VCaP (cell line): ENCODE results near the gene LRRFIP1.
"Not testable (repeated sequence)": the region's sequence is repeated elsewhere in the genome, so short reads cannot be mapped to it uniquely, and the experiment has no call there.

Experiments
- H3K27ac ChIP-seq: fragments of 450-650 bp; 2 replicates; pipeline ENCODE4 v1.5.1; 2017
- TF ChIP-seq, protein P1 (sequence below): fragments of 450-650 bp; conservative IDR thresholded peaks from 2 replicates; pipeline ENCODE4 v1.5.1; 2017; ENCODE audit warnings: mild to moderate bottlenecking, moderate library complexity

Gene LRRFIP1

DNA sequence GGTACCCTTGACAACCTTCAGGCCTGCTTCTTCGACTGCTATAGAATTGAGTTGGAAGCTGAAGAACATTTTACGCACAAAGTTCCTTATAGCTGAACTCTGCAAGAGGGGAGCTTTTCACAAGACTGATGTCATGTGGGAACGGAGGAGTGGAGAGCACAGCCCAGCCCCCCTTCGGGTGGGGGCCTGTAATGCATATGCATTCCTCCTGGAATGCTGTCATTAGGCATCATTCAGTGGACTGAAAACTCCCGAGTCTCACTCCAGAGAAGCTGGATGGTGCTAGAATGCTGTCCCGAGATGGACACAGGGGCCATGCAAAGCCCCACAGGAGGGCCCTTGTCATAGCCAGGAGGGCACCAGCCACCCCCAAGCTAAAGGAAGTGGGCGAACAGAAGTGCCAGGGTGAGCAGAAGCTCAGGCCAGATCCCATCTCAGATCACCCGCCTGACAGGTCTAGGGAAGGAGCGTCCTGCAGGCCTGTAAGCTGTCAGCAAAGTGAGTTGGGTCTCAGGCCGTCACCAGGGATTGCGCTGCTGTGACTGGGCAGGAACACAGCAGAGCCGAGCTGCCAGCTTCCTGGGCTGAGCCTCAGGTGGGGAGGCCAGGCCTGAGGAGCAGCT is 127.3 kb downstream of the LRRFIP1 start:
- TF ChIP-seq, protein P1, sequence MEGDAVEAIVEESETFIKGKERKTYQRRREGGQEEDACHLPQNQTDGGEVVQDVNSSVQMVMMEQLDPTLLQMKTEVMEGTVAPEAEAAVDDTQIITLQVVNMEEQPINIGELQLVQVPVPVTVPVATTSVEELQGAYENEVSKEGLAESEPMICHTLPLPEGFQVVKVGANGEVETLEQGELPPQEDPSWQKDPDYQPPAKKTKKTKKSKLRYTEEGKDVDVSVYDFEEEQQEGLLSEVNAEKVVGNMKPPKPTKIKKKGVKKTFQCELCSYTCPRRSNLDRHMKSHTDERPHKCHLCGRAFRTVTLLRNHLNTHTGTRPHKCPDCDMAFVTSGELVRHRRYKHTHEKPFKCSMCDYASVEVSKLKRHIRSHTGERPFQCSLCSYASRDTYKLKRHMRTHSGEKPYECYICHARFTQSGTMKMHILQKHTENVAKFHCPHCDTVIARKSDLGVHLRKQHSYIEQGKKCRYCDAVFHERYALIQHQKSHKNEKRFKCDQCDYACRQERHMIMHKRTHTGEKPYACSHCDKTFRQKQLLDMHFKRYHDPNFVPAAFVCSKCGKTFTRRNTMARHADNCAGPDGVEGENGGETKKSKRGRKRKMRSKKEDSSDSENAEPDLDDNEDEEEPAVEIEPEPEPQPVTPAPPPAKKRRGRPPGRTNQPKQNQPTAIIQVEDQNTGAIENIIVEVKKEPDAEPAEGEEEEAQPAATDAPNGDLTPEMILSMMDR, result no peak
- H3K27ac ChIP-seq, result no peak overlapping the region

- TF ChIP-seq, protein P1, result no peak
- H3K27ac ChIP-seq, result no peak overlapping the region
These were observed 130.2 kb downstream of the LRRFIP1 start for GRCh38 chr2:237757616-237758015.

DNA sequence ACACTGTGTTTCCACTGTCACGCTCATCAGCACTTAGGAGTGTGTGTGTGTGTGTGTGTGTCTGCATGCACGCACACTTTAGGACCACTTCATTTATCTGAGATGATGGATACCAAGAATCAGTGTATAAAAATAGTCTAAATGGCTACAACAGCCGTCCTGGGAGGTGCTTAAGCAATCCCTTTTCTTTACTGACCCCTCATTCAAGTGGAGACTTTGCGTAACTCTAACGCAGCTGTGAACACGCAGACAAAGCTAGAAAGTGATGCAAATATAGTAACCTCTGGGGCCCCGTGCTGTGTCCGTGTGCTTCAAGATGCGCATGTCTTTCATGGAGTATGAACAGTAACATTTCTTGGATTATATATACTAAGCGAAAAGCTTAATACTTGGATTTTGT is 130.8 kb downstream of the LRRFIP1 start:
- TF ChIP-seq, protein P1, result no peak
- no peak overlapping the region for H3K27ac ChIP-seq

DNA sequence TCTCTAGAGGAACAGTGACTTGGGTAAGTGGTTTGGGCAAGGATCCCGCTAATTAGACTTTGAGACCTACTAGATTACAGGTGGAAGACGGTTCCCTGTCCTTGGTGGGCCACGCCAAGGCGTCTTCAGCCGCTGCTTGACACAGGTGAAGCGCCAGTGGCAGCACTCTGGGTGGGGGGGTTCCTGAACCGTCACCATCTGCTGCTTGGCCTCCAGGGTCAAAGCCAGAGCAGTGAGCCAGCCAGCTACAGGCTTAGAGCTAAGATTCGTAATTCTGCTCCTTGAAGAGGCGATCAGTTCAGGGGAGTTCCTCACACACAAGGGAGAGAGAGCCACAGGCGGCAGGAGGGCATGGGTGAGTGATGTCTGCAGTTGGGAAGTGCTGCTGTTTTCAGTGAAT is 131.8 kb downstream of the LRRFIP1 start:
- no peak overlapping the region for H3K27ac ChIP-seq
- TF ChIP-seq, protein P1, result no peak

DNA sequence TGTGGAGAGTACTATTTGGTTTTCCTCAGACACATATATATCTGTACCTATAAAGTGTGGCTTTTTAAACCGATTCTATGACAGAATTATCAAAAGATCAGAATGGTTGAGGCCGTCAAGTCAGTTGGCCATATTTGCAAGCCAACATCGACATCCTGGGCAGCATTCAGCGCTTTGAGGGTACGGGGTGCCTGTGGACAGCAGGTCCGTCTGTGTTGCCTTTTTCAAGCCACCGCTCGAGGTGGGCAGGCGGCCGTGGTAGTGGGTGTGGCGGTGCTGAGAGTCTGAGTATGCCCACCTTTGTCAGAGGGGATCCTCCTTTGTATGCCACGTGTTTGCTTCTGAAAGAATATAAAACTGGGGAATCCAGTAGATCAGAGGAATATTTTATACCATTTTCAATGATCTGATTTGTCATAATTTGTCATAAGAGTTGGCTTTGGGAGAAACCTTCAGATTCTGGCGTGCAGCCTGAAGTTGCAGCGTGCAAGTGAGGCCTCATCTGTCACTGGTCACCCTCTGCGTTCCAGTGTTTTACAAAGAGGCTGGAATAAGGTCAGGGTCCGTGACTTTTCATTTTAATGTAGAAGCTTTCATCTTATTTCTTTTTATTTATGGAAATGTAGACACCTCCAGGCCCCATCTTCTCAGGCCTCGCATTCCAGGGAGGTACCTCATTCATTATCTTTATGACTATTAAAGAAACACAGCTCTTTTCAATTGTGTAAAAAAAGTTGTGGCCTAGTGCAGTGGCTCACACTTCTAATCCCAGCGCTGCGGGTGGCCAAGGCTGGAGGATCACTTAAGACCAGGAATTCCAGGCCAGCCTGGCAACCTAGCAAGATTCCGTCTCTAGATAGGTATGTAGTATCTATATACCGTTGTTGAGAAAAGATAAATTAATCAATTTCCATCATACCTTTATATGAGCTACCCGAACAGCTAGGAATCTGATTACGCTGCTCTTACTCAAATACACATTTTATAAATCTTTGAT is 133.4 kb downstream of the LRRFIP1 start:
- TF ChIP-seq, protein P1, result no peak
- no peak overlapping the region for H3K27ac ChIP-seq

DNA sequence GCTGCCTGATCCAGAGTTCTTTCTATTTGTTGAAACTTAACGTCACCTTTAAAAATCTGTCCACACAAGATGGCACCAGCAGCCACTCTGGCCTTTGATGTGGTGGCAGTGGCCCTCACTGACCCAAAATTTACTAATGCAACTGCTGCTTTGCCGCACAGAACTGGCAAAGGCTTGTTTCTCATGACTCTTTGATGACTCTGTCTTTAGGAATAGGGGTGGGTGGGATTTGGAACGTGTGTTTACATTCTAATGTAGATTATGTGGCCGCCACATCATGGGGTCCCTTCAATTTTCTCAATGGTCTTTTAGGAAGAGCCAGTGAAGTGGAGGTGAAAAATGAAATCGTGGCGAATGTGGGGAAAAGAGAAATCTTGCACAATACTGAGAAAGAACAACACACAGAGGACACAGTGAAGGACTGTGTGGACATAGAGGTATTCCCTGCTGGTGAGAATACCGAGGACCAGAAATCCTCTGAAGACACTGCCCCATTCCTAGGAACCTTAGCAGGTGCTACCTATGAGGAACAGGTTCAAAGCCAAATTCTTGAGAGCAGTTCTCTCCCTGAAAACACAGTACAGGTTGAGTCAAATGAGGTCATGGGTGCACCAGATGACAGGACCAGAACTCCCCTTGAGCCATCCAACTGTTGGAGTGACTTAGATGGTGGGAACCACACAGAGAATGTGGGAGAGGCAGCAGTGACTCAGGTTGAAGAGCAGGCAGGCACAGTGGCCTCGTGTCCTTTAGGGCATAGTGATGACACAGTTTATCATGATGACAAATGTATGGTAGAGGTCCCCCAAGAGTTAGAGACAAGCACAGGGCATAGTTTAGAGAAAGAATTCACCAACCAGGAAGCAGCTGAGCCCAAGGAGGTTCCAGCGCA is 135.2 kb downstream of the LRRFIP1 start:
- H3K27ac ChIP-seq, result not testable (repeated sequence)

- TF ChIP-seq, protein P1, result no peak
- H3K27ac ChIP-seq, result no peak overlapping the region
These were observed 136.4 kb downstream of the LRRFIP1 start for GRCh38 chr2:237763812-237764211.

- H3K27ac ChIP-seq, result not testable (repeated sequence)
These were observed 137.7 kb downstream of the LRRFIP1 start for GRCh38 chr2:237765122-237765521.
